Hepatocyte (in vitro differentiated cells): ENCODE measurements around the gene FBXL20. TPM values are rescaled to one million over a fixed set of nuclear protein-coding genes. Genes with fewer than 3 reads are reported as not detected.
"Not testable (repeated sequence)": the region's sequence is repeated elsewhere in the genome, so short reads cannot be mapped to it uniquely, and the experiment has no call there.

ENCODE experiments used
- DNase-seq: peaks from one replicate; pipeline ENCODE4 v3.0.0-alpha.2; 2016; ENCODE audit warnings: low spot score
- H2AFZ ChIP-seq: fragments of 200-600 bp; sonication (generic); 2 replicates; pipeline ENCODE4 v1.6.0; 2016; ENCODE audit warnings: antibody characterized with exemption, mild to moderate bottlenecking
- H3K27ac ChIP-seq: fragments of 200-600 bp; sonication (generic); 2 replicates; pipeline ENCODE4 v1.5.1; 2016; ENCODE audit warnings: mild to moderate bottlenecking
- H3K27me3 ChIP-seq: fragments of 200-600 bp; sonication (generic); 2 replicates; pipeline ENCODE4 v1.6.1; 2016
- H3K36me3 ChIP-seq: fragments of 200-600 bp; sonication (generic); replicated peaks from 2 replicates; pipeline ENCODE4 v1.5.1; 2016; ENCODE audit warnings: low read depth; ENCODE audit not compliant: insufficient read depth
- H3K4me1 ChIP-seq: fragments of 200-600 bp; sonication (generic); 2 replicates; pipeline ENCODE4 v1.5.1; 2016; ENCODE audit warnings: mild to moderate bottlenecking, moderate library complexity; ENCODE audit not compliant: insufficient read depth
- H3K4me2 ChIP-seq: fragments of 200-600 bp; sonication (generic); 2 replicates; pipeline ENCODE4 v1.6.0; 2016
- H3K4me3 ChIP-seq: fragments of 200-600 bp; sonication (generic); 2 replicates; pipeline ENCODE4 v1.5.1; 2016; ENCODE audit warnings: mild to moderate bottlenecking
- H3K79me2 ChIP-seq: fragments of 200-600 bp; sonication (generic); 2 replicates; pipeline ENCODE4 v1.6.0; 2017; ENCODE audit warnings: mild to moderate bottlenecking
- H3K9me2 ChIP-seq: fragments of 200-600 bp; sonication (generic); replicated peaks from 2 replicates; pipeline ENCODE4 v1.6.0; 2017; ENCODE audit warnings: mild to moderate bottlenecking; ENCODE audit not compliant: insufficient read depth
- H3K9me3 ChIP-seq: fragments of 200-600 bp; sonication (generic); 2 replicates; pipeline ENCODE4 v1.5.1; 2016; ENCODE audit warnings: low read depth, mild to moderate bottlenecking
- H4K20me1 ChIP-seq: fragments of 200-600 bp; sonication (generic); 2 replicates; pipeline ENCODE4 v1.6.0; 2016; ENCODE audit warnings: mild to moderate bottlenecking; ENCODE audit not compliant: insufficient read depth, poor library complexity, severe bottlenecking
- CTCF ChIP-seq: fragments of 200-600 bp; sonication (generic); IDR thresholded peaks from 2 replicates; pipeline ENCODE4 v1.5.1; 2016; ENCODE audit warnings: antibody characterized with exemption, mild to moderate bottlenecking; ENCODE audit not compliant: poor library complexity
- EZH2 ChIP-seq: fragments of 200-600 bp; sonication (generic); IDR thresholded peaks from 2 replicates; pipeline ENCODE4 v1.6.1; 2016; ENCODE audit warnings: antibody characterized with exemption, mild to moderate bottlenecking, borderline replicate concordance
- EZH2phosphoT487 ChIP-seq: fragments of 200-600 bp; sonication (generic); IDR thresholded peaks from one replicate; pipeline ENCODE4 v1.6.1; 2018; ENCODE audit warnings: antibody characterized with exemption, mild to moderate bottlenecking, low read depth, moderate library complexity; ENCODE audit not compliant: unreplicated experiment, severe bottlenecking
- WGBS: methylation state at CpG from one replicate; pipeline ENCODE4 v1.1.6; 2016; ENCODE audit warnings: low lambda C conversion rate; ENCODE audit errors: missing lambda C conversion rate; 5-methylcytosine and 5-hydroxymethylcytosine counted together
- polyA plus RNA-seq: library from polyadenylated mRNA; unstranded; fragments of >200 nt; fragmentation: Nextera tagmentation; extraction: Ambion mirVana; gene quantifications from 2 replicates; pipeline ENCODE4 v1.2.1, GENCODE V29; 2016
- total RNA-seq: library from RNA; depleted of rRNA; stranded (reverse); fragments of >200 nt; gene quantifications from 2 replicates; pipeline ENCODE4 v1.2.3, GENCODE V29; 2014

Gene FBXL20
- total and polyA plus RNA-seq, 2 experiments from 2014 or later: 8.0 to 11.6 TPM

- no peak for TF ChIP-seq EZH2
- TF ChIP-seq CTCF: no peak
- Histone ChIP-seq H3K27ac (no peak overlapping the region), H3K79me2 (no peaks in the 10 kb centered on the region), H3K36me3 (no peaks in the 10 kb centered on the region), H3K27me3 (no peaks in the 10 kb centered on the region), H4K20me1 (no peaks in the 10 kb centered on the region), H3K4me2 (no peak overlapping the region), H3K4me3 (no peak overlapping the region), H3K9me2 (no peaks in the 10 kb centered on the region), H3K4me1 (no peaks in the 10 kb centered on the region), H3K9me3 (no peaks in the 10 kb centered on the region), H2AFZ (no peak overlapping the region)
- WGBS: 52% methylated on average over 4 of the region's 4 CpGs
- no peak for DNase-seq
Observed at GRCh38 chr17:39335704-39336223, 65.7 kb downstream of the FBXL20 start.

GRCh38 chr17:39334008-39334744 lies 67.2 kb downstream of the FBXL20 start:
- H3K4me3 ChIP-seq, H3K9me3 ChIP-seq, H3K9me2 ChIP-seq, H3K36me3 ChIP-seq, DNase-seq, H4K20me1 ChIP-seq, H3K4me1 ChIP-seq, H2AFZ ChIP-seq, H3K27me3 ChIP-seq, H3K79me2 ChIP-seq: not testable (repeated sequence)
- H3K27ac ChIP-seq: peak overlapping the region; percentile 67
- H3K4me2 ChIP-seq: peak overlapping the region; percentile 51
- WGBS: 75% methylated on average over 5 of the region's 6 CpGs

GRCh38 chr17:39332092-39332491 lies 69.3 kb downstream of the FBXL20 start:
- H3K4me3 ChIP-seq: no peak overlapping the region
- no peaks in the 10 kb centered on the region for H3K27me3 ChIP-seq
- H3K4me1 ChIP-seq: no peaks in the 10 kb centered on the region
- no peaks in the 10 kb centered on the region for H4K20me1 ChIP-seq
- H3K9me3 ChIP-seq: no peaks in the 10 kb centered on the region
- no peak overlapping the region for H2AFZ ChIP-seq
- TF ChIP-seq EZH2phosphoT487 (no peak), EZH2 (no peak), CTCF (no peak)
- H3K79me2 ChIP-seq: no peaks in the 10 kb centered on the region
- WGBS: 90% methylated on average over 5 of the region's 5 CpGs
- H3K27ac ChIP-seq: no peak overlapping the region
- no peaks in the 10 kb centered on the region for H3K9me2 ChIP-seq
- H3K4me2 ChIP-seq: no peak overlapping the region
- DNase-seq: no peak
- no peaks in the 10 kb centered on the region for H3K36me3 ChIP-seq

- no peak overlapping the region for H2AFZ ChIP-seq
- no peak overlapping the region for H3K4me3 ChIP-seq
- H3K27ac ChIP-seq: no peak overlapping the region
- DNase-seq: no peak
- WGBS: 68% methylated on average over 1 of the region's 1 CpG
- H3K4me1 ChIP-seq: no peaks in the 10 kb centered on the region
- no peaks in the 10 kb centered on the region for H3K79me2 ChIP-seq
- TF ChIP-seq EZH2 (no peak), CTCF (no peak), EZH2phosphoT487 (no peak)
- H4K20me1 ChIP-seq: no peaks in the 10 kb centered on the region
- no peaks in the 10 kb centered on the region for H3K9me2 ChIP-seq
- no peaks in the 10 kb centered on the region for H3K27me3 ChIP-seq
- no peaks in the 10 kb centered on the region for H3K9me3 ChIP-seq
- no peak overlapping the region for H3K4me2 ChIP-seq
- no peaks in the 10 kb centered on the region for H3K36me3 ChIP-seq
Observed at GRCh38 chr17:39328815-39329214, 72.6 kb downstream of the FBXL20 start.
